Fibroblast of mammary gland (primary cell): ENCODE measurements around the gene NMNAT2.
A peak's percentile ranks its signal among the peaks of the same experiment; 100 is the strongest.

ENCODE experiments used
- DNase-seq: peaks from one replicate; pipeline ENCODE4 v3.0.0-alpha.2; 2010; ENCODE audit warnings: low read depth
- H3K4me3 ChIP-seq: 2 replicates; pipeline ENCODE4 v1.5.1; 2011; ENCODE audit warnings: low read depth, mild to moderate bottlenecking, low read length, moderate library complexity; ENCODE audit not compliant: control insufficient read depth
- CTCF ChIP-seq: conservative IDR thresholded peaks from 2 replicates; pipeline ENCODE4 v1.5.1; 2011; ENCODE audit warnings: low read depth, low read length, inconsistent platforms; ENCODE audit not compliant: control insufficient read depth, insufficient read depth

The NMNAT2 gene

GRCh38 chr1:183295521-183295920 lies 122.7 kb downstream of the NMNAT2 start:
- DNase-seq: no peak
- no peak for TF ChIP-seq CTCF
- H3K4me3 ChIP-seq: no peak overlapping the region

GRCh38 chr1:183293876-183294275 lies 124.3 kb downstream of the NMNAT2 start:
- no peak overlapping the region for H3K4me3 ChIP-seq
- DNase-seq: no peak
- TF ChIP-seq CTCF: no peak

- DNase-seq: no peak
- no peak overlapping the region for H3K4me3 ChIP-seq
- no peak for TF ChIP-seq CTCF
Measured at GRCh38 chr1:183293241-183293640, 124.9 kb downstream of the NMNAT2 start.

GRCh38 chr1:183291802-183292514 lies 126.2 kb downstream of the NMNAT2 start:
- peak; percentile 67 for DNase-seq
- H3K4me3 ChIP-seq: no peak overlapping the region
- no peak for TF ChIP-seq CTCF

GRCh38 chr1:183291216-183291762 lies 126.9 kb downstream of the NMNAT2 start:
- no peak overlapping the region for H3K4me3 ChIP-seq
- TF ChIP-seq CTCF: no peak
- no peak for DNase-seq

- no peak overlapping the region for H3K4me3 ChIP-seq
- TF ChIP-seq CTCF: no peak
- no peak for DNase-seq
Measured at GRCh38 chr1:183290628-183291027, 127.6 kb downstream of the NMNAT2 start.
